HEK293 (cell line): ENCODE measurements around the gene PLCG1.

ENCODE experiments used
- CTCF ChIP-seq: fragments of 450-650 bp; formaldehyde crosslinking; IDR thresholded peaks from 2 replicates; pipeline ENCODE4 v1.5.1; 2016; ENCODE audit warnings: missing biosample characterization, missing genetic modification characterization
- ZNF146 ChIP-seq: fragments of 450-650 bp; formaldehyde crosslinking; IDR thresholded peaks from 2 replicates; pipeline ENCODE4 v1.5.1; 2016; ENCODE audit warnings: missing biosample characterization, missing genetic modification characterization
- TF ChIP-seq, protein P1 (sequence below): fragments of 450-650 bp; formaldehyde crosslinking; IDR thresholded peaks from 2 replicates; pipeline ENCODE4 v1.5.1; 2016; ENCODE audit warnings: missing biosample characterization, missing genetic modification characterization

DNA sequence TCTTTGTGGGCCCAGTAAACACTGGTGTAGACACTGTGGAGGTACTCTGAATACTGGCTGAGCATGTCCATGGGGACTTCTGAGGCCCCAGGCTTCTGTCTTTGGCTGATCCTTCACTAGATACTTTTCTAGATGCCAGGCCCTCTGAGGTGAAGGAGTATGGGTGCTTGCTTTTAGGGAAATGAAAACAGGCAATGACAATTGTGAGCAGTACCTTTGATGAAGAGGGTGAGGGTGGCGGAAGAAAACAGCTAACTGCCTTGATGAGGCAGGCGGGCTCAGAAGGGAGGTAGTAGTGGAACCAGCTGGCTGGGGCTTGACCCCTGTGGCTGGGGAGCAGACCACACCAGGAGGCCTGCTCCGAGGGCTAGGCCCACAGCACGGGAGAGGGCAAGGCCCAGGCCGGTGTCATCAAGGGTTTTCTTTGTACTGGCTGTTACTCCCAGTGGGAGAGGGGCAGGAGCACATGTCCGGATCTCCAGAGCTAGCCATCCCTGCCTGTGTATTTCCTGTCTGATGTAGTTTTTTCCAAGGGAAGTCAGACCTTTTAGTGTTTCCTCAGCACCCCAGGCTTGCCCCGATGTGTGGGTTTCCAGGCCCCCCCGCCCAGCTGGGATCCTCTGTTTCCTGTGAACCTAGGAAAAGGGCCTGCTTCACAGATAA lies 3.9 kb downstream of the PLCG1 start:
- no peak for TF ChIP-seq CTCF
- TF ChIP-seq, protein P1, sequence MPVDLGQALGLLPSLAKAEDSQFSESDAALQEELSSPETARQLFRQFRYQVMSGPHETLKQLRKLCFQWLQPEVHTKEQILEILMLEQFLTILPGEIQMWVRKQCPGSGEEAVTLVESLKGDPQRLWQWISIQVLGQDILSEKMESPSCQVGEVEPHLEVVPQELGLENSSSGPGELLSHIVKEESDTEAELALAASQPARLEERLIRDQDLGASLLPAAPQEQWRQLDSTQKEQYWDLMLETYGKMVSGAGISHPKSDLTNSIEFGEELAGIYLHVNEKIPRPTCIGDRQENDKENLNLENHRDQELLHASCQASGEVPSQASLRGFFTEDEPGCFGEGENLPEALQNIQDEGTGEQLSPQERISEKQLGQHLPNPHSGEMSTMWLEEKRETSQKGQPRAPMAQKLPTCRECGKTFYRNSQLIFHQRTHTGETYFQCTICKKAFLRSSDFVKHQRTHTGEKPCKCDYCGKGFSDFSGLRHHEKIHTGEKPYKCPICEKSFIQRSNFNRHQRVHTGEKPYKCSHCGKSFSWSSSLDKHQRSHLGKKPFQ, result no peak
- no peak for TF ChIP-seq ZNF146 (tag by site-specific recombination)
